GDM1 (cell line): ENCODE measurements around the gene DNAJC22.
"Not testable (repeated sequence)": the region's sequence is repeated elsewhere in the genome, so short reads cannot be mapped to it uniquely, and the experiment has no call there.

Experiments
- DNase-seq: peaks from one replicate; lab custom pipeline; 2025; lab: John Stamatoyannopoulos, UW

The DNAJC22 gene

DNA sequence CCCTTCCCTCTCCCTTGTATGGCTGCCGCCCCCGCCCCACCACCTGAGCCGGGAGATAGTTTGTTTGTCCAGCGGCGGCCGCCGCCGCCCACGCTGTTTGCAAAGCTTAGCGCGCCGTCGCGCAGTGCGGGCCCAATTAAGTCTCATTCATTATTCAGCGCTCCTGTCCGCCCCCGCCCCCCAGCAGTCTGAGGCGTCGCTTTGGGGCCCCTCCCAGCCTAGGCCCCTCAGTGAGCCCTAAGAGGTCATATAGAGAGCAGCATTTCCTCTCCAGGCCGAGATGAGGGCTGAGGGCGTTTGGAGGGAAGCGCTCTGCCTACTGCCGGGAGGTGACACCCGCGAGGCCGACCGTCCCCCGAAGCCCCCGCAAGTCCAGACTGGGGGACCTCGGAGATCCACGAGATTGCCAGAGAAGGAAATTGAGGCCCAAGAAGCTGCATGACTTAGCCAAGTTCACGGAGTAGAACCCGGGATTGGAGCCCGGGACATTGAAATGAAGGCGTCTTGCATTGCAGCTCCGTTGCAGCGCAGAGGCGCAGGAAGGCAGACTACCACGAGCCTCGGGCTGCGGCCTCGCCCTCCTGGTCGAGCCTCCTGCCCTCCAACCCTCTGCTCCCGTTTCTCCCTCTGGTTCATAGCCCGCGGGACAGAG is at the start of gene DNAJC22:
DNAJC22 (plus strand) TSS at position 230 of the 652 bp plus-strand sequence. CDS start 1,985 bp downstream, outside the sequence.
- no peak for DNase-seq

DNA sequence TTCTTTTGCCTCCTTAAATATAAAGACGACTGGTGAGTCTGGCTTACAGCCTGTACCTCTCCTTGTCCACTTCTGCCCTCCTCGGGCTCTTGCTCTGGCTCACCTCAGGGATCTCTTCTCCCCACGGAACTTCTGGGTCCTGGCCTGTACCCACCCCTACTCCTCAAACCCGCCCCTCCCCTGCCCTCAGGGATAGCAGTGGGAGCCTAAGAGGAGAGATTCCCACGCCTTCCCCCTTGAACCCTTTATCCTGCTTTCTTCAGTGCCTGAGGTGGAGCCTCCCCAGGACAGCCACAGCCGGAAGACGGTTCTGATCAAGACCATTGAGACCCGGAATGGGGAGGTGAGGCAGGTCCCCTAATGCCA is 49.0 kb upstream of the DNAJC22 start:
- DNase-seq: no peak

DNA sequence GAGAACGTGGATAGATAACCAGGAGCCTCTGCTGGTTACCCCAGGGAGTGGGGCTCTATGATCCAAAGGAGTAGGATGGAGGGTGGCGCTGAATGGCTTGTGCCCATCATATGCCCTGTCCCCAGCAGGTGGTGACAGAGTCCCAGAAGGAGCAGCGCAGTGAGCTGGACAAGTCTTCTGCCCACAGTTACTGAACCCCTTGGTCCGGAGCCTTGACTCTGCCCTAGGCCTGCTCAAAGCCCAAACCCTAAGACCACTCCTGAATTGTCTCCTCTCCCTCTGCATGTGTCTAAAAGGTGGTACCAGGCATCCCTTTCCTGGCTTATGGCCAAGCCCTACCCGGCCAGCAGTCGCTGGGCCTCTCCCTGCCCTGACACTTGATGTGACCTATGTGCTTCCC is 48.5 kb upstream of the DNAJC22 start:
- no peak for DNase-seq

DNA sequence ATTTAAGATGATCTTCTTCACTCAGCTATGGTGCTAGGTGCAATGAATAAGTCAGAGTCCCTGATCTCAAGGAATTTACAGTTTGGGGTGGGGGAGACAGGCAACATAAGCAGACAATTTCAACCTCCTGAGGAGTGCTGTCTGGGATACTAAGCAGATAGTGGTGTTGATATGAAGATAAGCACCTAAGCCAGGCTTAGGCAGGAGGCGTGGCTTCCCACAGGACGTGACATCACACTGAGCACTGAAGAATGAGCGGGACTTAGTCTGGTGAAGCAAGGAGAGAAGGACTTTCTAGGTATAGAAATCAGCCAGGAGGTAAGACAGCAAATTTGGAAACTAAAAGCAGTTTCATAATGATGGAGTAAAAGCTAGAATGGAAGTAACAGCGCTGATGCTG is 44.9 kb upstream of the DNAJC22 start:
- DNase-seq: no peak

DNA sequence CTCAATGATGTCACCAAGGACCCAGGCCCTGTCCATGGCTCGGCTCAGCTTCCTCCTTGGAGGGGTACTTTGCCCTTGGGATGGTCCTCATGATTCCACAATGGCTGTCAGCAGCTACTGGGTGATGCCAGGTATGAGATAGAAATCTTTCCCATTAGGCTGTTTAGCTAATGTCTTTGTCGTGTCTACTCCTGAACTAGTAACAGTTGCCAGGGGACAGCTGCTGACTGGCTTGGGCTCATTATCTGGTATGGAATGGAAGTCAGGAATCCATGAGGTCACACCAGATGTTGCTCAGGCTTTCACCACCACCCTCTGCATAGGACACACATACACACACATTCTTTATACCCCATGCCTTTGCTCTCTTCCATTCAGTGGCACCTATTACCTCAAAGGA is 42.5 kb upstream of the DNAJC22 start:
- no peak for DNase-seq

- DNase-seq: no peak
Observed at GRCh38 chr12:49305762-49306510, 40.8 kb upstream of the DNAJC22 start.

GRCh38 chr12:49309386-49309785 is 37.3 kb upstream of the DNAJC22 start:
- no peak for DNase-seq

DNA sequence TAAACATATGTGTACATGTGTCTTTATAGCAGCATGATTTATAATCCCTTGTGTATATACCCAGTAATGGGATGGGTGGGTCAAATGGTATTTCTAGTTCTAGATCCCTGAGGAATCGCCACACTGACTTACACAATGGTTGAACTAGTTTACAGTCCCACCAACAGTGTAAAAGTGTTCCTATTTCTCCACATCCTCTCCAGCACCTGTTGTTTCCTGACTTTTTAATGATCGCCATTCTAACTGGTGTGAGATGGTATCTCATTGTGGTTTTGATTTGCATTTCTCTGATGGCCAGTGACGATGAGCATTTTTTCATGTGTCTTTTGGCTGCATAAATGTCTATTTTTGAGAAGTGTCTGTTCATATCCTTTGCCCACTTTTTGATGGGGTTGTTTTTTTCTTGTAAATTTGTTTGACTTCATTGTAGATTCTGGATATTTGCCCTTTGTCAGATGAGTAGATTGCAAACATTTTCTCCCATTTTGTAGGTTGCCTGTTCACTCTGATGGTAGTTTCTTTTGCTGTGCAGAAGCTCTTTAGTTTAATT is 36.2 kb upstream of the DNAJC22 start:
- DNase-seq: not testable (repeated sequence)

DNA sequence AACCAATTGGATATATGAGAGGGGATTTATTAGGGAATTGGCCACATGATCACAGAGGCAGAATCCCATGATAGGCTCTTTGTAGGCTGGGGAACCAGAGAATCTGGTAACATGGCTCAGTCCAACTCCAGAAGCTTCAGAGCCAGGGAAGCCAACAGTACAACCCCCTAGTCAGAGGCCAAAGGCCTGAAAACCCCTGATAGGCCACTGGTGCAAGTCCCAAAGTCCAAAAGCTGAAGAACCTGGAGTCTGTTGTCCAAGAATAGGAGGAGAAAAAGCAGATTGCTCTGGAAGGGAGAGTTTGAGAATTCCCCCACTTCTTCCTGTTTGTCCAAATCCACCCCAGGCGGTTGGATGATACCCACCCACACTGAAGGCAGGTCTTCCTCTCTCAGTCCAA is 31.9 kb upstream of the DNAJC22 start:
- no peak for DNase-seq

GRCh38 chr12:49317118-49317517 is 29.6 kb upstream of the DNAJC22 start:
- DNase-seq: not testable (repeated sequence)

GRCh38 chr12:49320411-49321103 is 26.1 kb upstream of the DNAJC22 start:
- not testable (repeated sequence) for DNase-seq

GRCh38 chr12:49322367-49322707 is 24.4 kb upstream of the DNAJC22 start:
- no peak for DNase-seq

DNA sequence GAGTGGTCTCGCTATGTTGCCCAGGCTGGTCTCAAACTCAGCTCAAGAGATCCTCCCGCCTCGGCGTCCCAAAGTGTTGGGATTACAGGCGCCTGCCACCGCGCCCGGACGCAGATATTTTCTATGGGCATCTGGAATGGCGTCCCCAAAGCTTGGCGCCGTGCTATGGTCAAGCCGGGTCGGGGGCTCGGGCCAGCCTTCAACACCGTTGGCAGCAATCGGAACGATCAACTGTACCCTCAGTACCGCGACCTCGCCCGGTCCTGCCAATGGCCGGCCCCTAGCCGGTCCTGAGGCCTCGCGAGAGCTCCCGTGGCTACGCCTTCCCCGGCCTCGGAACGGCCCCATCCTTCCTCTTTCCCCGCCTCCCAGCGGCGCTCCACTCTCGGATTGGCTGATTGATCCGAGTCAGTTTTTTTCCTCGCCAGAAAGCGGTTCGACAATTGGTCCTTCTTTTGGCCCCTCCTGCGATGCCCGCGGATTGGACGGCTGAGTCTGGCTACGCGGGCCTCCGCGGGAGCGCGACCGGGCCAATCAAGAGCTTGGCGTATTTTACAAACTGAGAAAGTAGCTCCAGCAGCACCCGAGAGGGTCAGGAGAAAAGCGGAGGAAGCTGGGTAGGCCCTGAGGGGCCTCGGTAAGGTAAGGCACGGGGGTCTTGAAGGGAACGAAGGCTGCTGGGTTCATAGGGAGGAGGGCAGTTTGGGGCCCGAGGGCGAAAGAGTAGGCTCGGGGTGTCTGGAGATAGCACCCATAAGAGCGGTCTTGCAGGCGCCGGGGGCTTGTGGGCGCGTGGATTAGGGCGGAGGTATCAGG is 23.8 kb upstream of the DNAJC22 start, which contains the start of gene TROAP:
TROAP (plus strand) TSS at position 548 of the 816 bp plus-strand sequence. CDS start 354 bp downstream, outside the sequence.
- peak; percentile 97 for DNase-seq

DNA sequence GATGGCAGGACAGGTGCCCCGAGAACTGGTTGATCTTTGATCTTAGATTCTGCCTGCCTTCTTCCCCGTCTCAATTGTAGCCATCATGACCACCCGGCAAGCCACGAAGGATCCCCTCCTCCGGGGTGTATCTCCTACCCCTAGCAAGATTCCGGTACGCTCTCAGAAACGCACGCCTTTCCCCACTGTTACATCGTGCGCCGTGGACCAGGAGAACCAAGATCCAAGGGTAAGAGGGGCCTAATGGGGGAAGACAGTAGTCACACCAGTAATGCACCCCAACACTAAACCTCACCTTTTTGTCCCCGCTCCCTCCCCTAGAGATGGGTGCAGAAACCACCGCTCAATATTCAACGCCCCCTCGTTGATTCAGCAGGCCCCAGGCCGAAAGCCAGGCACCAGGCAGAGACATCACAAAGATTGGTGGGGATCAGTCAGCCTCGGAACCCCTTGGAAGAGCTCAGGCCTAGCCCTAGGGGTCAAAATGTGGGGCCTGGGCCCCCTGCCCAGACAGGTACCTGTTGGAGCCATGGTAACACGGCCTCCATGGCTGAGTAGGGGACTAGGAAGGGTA is 23.1 kb upstream of the DNAJC22 start:
- DNase-seq: no peak

DNA sequence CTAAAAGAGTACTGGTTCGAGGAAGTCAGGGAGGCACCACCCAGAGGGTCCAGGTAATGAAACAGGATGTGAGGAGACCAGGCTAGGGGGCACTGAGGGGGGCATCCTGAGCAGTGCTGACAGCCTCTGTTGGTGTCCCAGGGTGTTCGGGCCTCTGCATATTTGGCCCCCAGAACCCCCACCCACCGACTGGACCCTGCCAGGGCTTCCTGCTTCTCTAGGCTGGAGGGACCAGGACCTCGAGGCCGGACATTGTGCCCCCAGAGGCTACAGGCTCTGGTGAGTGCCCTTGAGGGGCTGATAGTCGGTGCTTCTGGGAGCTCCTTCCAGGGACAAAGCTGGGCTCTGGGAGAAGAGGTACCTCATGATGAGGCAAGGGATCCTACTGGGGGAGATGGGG is 21.1 kb upstream of the DNAJC22 start:
- DNase-seq: no peak

GRCh38 chr12:49327368-49327767 is 19.3 kb upstream of the DNAJC22 start:
- no peak for DNase-seq

- no peak for DNase-seq
Observed at GRCh38 chr12:49327887-49328286, 18.8 kb upstream of the DNAJC22 start.

GRCh38 chr12:49328816-49329215 is 17.9 kb upstream of the DNAJC22 start:
- no peak for DNase-seq

DNA sequence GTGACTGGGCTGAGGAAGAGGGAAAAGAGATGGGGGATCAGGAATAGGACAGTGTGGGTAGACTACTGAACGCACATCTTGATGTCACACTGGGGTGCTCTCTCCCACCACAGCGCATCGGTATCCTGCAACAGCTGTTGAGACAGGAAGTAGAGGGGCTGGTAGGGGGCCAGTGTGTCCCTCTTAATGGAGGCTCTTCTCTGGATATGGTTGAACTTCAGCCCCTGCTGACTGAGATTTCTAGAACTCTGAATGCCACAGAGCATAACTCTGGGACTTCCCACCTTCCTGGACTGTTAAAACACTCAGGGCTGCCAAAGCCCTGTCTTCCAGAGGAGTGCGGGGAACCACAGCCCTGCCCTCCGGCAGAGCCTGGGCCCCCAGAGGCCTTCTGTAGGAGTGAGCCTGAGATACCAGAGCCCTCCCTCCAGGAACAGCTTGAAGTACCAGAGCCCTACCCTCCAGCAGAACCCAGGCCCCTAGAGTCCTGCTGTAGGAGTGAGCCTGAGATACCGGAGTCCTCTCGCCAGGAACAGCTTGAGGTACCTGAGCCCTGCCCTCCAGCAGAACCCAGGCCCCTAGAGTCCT is 16.6 kb upstream of the DNAJC22 start:
- no peak for DNase-seq

- DNase-seq: no peak
Observed at GRCh38 chr12:49330631-49331379, 15.9 kb upstream of the DNAJC22 start.
